ENCODE data around the gene SDS. TPM values are rescaled to one million over a fixed set of nuclear protein-coding genes. Genes with fewer than 3 reads are reported as not detected.
A peak's percentile ranks its signal among the peaks of the same experiment; 100 is the strongest.
"Not testable (repeated sequence)": the region's sequence is repeated elsewhere in the genome, so short reads cannot be mapped to it uniquely, and the experiment has no call there.

The SDS gene
- polyA plus RNA-seq, 1 donor: 0.23 TPM

- no peak for DNase-seq
These were observed 28.8 kb downstream of the SDS start for GRCh38 chr12:113374823-113375428.

- DNase-seq: no peak
These were observed 29.7 kb downstream of the SDS start for GRCh38 chr12:113373969-113374368.

DNA sequence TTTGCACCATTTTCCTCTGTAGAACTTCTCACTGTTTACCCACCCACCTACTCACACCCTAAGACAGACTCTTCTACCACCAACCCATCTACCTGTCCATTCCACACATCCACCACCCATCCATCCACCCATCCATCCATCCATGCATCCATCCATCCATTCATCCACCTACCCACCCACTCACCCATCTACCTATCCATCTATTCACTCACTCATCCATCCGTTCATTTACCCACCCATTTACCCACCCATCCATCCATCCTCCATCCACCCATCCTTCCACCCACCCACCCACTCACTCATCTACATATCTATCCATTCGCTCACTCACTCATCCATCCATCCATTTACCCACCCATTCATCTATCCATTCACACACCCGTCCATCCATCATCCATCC, 30.2 kb downstream of the SDS start:
- no peak for DNase-seq

- no peak for DNase-seq
These were observed 31.3 kb downstream of the SDS start for GRCh38 chr12:113372371-113372770.

DNA sequence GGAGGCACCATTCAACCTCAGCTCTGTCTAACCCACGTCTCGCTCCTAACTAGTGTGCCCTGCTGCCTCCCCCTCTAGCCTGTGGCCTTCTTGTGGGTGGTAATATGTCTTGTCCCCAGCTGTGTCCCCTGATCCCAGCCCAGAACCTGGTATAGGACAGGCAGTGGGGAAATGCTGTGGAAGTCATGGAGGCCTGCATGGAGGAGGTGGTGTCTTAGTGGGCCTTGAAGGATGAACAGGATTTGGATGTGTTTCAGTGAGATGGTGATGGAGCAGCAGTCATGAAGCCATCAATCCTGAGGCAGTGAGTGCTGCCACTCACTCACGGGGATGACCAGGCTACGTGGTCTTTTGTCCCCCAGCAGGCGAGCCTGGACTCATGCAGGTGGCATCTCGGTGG, 31.9 kb downstream of the SDS start:
- DNase-seq: no peak

GRCh38 chr12:113370923-113371682, 32.6 kb downstream of the SDS start:
- no peak for DNase-seq

DNA sequence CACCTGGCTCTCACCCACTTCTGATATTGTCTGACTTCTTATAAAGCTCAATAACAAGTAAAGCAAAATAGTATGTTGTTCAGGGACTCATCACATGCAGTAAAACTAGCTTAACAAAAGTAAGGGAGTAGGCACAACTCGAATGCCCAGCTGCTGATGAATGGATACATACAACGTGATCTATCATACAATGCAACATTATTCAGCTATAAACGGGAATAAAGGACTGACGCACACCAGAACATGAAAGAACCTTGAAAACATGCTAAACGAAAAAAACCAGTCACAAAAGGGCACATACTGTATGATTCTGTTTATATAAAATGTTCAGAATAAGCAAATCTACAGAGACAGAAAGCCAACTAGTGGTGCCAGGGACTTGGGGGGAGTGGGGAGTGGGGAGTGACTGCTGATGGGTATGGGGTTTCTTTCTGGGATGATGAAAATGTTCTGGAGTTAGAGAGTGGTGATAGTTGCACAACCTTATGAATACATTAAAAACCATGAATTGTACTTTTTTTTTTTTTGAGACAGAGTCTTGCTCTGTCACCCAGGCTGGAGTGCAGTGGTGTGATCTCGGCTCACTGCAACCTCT, 34.2 kb downstream of the SDS start:
- no peak for DNase-seq

GRCh38 chr12:113368331-113368730, 35.4 kb downstream of the SDS start:
- no peak for DNase-seq

DNA sequence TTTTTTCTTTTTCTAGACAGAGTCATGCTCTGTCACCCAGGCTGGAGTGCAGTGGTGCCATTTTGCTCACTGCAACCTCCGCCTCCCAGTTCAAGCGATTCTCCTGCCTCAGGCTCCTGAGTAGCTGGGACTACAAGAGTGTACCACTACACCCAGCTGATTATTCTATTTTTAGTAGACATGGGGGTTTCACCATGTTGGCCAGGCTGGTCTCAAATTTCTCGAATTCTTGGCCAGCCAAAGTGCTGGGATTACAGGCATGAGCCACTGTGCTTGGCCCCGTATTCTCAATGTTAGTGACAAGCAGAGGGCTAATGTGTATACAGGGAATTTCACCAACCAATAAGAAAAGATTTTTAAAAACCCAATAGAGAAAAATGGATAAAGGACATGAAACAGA, 36.9 kb downstream of the SDS start:
- no peak for DNase-seq

- DNase-seq: no peak
These were observed 37.9 kb downstream of the SDS start for GRCh38 chr12:113365639-113366395.

DNA sequence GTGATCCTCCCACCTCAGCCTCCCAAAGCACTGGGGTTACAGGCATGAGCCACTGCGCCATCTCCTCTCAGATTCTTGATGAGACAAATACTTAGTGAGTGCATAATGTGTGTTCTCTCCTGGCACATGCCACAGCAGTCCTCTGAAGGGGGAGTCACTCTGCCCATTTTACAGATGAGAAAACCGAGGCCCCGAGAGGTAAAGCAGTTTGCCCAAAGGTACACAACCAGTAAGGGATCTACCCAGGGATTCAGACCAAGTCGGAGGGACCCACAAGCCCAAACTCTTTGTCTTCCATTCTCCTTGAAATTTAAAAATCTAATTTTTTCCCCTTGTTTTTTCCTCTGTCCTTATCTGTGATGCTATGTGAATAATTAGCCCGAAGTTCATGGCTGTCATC, 39.0 kb downstream of the SDS start:
- DNase-seq: no peak

DNA sequence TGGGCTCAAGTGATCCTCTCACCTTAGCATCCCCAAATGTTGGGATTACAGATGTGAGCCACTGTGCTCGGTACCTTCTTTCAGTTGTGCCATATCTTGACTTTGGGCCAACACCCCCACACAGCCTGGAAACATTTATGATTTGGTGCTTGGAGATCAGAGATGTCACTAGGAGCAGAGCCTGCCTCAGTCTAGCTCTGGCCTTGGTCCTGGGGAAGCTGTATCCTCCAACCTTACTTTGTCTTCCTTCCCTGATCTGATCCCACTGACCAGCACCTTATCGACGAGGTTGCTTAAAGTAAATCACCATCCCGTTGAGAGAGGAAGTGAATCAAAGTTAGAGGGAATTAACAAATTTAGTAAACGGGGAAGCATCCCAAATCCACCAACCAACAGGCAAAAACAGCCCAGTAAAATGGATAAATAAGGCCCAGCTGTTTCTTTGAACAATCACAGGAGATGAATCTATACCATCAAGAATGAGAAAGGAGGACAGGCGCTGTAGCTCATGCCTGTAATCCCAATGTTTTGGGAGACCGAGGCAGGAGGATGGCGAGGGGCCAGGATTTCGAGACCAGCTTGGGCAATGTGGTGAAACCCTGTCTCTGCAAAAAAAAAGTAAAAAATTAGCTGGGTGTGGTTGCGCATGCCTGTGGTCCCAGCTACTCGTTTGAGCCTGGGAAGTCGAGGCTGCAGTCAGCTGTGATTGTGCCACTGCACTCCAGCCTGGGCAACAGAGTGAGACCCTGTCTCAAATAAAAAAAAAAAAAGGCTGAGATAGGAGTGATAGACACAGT, 41.9 kb downstream of the SDS start:
- no peak for DNase-seq

- DNase-seq: no peak
These were observed 43.5 kb downstream of the SDS start for GRCh38 chr12:113359939-113360748.

GRCh38 chr12:113359133-113359938, 44.4 kb downstream of the SDS start:
- no peak for DNase-seq

- DNase-seq: peak; percentile 94
These were observed 45.1 kb downstream of the SDS start, which contains the start of gene PLBD2 for GRCh38 chr12:113358381-113359132. Gene PLBD2 (plus strand): TSS chr12:113358587. CDS start chr12:113358601, 14 bp downstream.

DNA sequence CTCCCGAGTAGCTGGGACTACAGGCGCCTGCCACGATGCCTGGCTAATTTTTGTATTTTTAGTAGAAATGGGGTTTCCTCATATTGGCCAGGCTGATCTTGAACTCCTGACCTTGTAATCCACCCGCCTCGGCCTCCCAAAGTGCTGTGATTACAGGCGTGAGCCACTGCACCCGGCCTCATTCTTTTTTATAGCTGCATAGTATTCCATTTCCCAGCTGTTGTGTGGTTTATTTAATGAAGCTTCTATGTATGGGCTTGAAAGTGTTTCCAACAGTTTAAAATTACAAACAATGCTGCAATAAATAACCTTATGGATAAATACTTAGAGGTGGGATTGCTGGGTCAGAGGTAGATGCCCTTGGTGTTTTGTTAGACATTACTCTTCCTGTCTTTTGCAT, 49.5 kb downstream of the SDS start:
- DNase-seq: not testable (repeated sequence)

- no peak for DNase-seq
These were observed 52.6 kb downstream of the SDS start for GRCh38 chr12:113351089-113351488.

- DNase-seq: no peak
These were observed 54.7 kb downstream of the SDS start for GRCh38 chr12:113348849-113349536.

DNA sequence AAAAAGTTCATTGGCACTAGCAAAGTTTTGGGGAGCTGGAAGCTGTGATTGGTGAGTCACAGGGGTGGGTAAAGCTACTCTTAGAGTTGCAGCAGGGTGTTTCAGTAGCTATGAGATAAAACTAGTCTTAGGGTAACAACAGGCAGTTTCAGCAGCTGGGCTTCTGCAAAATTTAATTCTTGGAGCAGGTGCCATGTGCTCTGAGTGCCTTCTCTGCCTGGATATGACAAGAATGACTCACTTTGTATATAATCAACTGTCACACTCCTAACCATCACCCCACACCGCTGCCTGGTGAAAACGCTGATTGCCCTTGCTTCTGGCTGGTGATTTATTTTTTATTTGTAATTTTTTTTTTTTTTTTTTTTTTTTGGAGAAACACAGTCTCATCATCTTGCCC, 55.8 kb downstream of the SDS start:
- no peak for DNase-seq

Measured in left kidney (tissue), 2 donors.